ENCODE measurements around the gene GPR61. TPM values are rescaled to one million over a fixed set of nuclear protein-coding genes. Genes with fewer than 3 reads are reported as not detected.

GPR61 gene
- total RNA-seq, 6 experiments from 2014 or later: 0.12 TPM; not detected in 5

DNA sequence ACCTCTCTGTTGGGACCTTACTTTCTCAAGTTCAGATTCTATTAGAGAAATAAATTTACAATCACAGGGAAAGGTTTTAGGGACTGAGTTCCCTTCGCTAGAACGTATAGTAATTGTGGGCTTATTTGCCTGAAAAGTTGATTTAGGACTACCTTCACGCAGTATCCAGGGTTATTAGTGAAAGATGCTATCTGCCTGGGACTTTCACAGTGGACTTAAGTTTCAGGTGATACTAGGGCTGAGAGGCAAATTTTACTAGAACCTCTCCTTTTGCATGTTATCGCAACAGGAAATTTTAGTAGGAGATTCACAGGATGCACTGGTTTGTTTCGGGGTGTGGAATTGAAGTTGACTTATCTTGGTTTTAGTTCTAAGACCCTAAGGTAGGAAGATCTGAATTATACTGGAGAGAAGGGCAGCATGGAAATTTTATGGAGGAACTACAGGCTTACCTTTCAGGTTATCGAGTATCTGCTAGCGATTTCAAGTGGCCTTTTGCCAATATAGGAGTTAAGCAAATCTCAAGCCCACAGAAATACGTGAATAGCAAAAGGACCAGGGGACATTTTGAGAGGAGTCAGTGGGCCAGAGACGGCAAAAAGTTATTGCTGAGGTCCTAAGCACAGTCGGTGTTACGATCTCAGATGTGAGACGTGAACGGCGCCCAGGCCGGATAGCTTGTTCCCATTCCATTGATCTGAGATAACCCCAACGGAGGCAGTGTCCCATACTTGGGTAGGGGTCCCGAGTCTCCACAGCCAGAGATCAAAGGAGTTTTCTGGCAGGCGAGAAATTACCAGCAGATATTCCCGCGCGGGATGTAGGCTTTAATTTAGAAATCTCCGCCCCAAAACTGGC, 8.0 kb downstream of the GPR61 start:
- Mint-ChIP-seq H3K9me3 (no peaks in the 10 kb centered on the region), H3K36me3 (ENCODE audit: low read depth) (no peaks in the 10 kb centered on the region), H3K4me1 (ENCODE audit: low read depth) (peaks cover 39% of the 10 kb centered on the region), H3K27me3 (ENCODE audit: insufficient read depth) (no peaks in the 10 kb centered on the region), H3K4me3 (peak overlapping the region; percentile 96), H3K27ac (peak overlapping the region; percentile 98)
- no peak for DNase-seq
- TF ChIP-seq, protein P1, sequence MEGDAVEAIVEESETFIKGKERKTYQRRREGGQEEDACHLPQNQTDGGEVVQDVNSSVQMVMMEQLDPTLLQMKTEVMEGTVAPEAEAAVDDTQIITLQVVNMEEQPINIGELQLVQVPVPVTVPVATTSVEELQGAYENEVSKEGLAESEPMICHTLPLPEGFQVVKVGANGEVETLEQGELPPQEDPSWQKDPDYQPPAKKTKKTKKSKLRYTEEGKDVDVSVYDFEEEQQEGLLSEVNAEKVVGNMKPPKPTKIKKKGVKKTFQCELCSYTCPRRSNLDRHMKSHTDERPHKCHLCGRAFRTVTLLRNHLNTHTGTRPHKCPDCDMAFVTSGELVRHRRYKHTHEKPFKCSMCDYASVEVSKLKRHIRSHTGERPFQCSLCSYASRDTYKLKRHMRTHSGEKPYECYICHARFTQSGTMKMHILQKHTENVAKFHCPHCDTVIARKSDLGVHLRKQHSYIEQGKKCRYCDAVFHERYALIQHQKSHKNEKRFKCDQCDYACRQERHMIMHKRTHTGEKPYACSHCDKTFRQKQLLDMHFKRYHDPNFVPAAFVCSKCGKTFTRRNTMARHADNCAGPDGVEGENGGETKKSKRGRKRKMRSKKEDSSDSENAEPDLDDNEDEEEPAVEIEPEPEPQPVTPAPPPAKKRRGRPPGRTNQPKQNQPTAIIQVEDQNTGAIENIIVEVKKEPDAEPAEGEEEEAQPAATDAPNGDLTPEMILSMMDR (IDR thresholded peaks at IDR 0.05): no peak

DNA sequence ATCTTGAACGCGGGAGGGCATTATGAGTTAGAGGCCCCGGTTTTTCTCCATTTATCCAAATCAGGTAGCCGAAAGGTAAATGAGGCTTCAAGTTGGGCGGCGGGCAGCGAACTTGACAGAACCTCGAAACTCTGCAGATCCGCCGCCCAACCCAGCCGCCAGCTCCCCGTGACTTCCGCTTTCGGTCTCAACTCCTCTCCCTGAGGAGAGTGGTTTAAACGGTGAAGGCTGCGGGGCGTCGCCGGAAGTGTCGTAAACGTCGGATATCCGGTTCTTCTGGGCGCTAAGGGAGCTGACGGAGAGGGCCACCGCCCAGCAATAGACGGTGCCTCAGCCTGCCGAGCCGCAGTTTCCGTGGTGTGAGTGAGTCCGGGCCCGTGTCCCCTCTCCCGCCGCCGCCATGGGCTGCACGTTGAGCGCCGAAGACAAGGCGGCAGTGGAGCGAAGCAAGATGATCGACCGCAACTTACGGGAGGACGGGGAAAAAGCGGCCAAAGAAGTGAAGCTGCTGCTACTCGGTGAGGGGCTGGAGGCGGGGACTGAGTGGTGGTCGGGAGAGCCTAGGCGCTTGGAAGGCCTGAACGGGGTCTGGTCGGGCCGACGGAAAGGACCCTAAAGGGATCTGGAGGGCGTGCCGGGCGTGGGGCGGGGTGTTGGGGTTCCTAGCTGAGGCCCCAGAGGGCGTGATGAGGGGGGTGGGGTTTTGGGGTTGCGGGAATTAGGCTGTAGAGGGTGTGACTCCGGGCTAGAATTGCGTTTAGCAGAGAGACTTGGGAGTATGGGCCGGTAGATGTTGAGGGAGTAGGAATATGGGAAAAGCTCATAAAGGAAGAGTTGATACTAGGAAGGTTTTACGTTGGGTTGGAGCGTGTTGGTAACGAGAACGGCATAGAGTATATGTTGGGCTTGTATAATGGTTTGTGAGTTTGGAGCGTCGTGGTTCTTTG, 8.9 kb downstream of the GPR61 start, which contains the start of gene GNAI3:
Gene GNAI3, plus strand, starts transcription at position 295 of the 947 bp plus-strand sequence. Its CDS starts 106 bp downstream, at position 401.
- Mint-ChIP-seq H3K9me3 (no peaks in the 10 kb centered on the region), H3K4me1 (ENCODE audit: low read depth) (peaks cover 43% of the 10 kb centered on the region), H3K27ac (peak within 1 kb of the TSS; percentile 98), H3K27me3 (ENCODE audit: insufficient read depth) (no peaks in the 10 kb centered on the region), H3K4me3 (peak within 1 kb of the TSS; percentile 96), H3K36me3 (ENCODE audit: low read depth) (no peaks in the 10 kb centered on the region)
- TF ChIP-seq, protein P1 (IDR thresholded peaks at IDR 0.05): no peak; the same call in 1 of the 2 replicates
- peak; percentile 93 for DNase-seq

DNA sequence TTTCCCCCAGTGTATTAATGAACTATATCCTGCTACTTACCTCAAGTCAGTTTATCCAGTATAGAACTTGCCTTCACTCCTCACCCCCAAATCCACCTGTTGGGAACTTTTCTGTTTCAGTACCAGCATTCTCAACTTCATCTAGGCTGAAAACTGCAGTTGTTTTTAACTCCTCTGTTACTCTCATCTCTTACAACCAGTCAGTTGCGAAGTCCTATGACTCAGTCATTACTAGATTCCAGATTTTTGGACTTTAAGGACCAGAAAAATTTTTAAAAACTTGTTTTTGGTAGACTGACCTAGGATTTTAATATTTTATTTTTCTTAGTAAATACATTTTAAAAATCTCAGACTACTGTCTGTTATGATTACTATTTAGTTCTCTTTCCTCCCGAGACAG, 16.9 kb downstream of the GPR61 start:
- Mint-ChIP-seq H3K27me3 (ENCODE audit: insufficient read depth) (no peaks in the 10 kb centered on the region), H3K4me1 (ENCODE audit: low read depth) (peaks cover 70% of the 10 kb centered on the region), H3K36me3 (ENCODE audit: low read depth) (peaks cover 13% of the 10 kb centered on the region; the same call in 1 of the 2 replicates), H3K27ac (peak overlapping the region; percentile 51), H3K4me3 (no peak overlapping the region; the same call in 1 of the 2 replicates), H3K9me3 (no peaks in the 10 kb centered on the region)
- TF ChIP-seq, protein P1 (IDR thresholded peaks at IDR 0.05): no peak
- no peak for DNase-seq

DNA sequence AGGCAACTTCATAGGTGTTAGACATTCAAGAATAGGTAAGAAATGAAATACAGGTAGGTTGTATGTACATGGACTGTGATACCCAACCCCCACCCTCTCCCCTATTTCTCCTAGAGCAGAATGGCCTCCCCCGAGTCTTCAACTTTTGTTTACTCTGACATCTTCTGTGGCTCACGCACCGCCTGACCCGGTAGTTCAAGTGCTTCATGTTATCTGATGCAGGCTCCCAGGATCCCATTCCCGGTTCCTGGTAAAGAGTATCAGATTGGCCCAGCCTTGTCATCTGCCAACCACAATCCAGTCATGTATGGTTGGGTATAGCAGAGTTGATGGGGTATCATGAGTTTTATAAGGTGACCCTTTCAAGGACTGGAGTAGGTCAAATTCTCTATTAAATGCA, 17.8 kb downstream of the GPR61 start:
- H3K4me3 Mint-ChIP-seq: no peak overlapping the region
- no peaks in the 10 kb centered on the region for H3K27me3 Mint-ChIP-seq (ENCODE audit: insufficient read depth)
- peaks cover 13% of the 10 kb centered on the region; the same call in 1 of the 2 replicates for H3K36me3 Mint-ChIP-seq (ENCODE audit: low read depth)
- no peaks in the 10 kb centered on the region for H3K9me3 Mint-ChIP-seq
- peaks cover 77% of the 10 kb centered on the region for H3K4me1 Mint-ChIP-seq (ENCODE audit: low read depth)
- no peak for DNase-seq
- TF ChIP-seq, protein P1 (IDR thresholded peaks at IDR 0.05): no peak
- no peak overlapping the region for H3K27ac Mint-ChIP-seq

DNA sequence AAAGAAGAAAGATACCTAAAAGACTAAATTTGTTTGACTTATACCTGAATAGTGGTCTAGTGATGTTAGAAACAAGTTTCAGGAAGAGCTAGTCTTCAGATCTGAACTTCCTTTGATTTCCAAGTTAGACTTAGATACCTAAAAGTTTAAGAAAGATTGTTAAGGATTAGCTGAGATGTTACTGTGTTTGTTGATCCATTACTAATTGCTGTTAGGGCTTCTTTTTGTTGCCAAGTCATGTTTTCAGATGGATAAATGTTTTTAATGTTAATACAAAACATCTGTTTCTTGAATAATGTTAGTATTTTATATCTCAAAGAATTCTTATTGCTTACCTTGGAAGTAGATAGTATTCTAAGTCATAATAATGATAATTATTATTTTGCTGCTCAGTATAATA, 20.3 kb downstream of the GPR61 start:
- Mint-ChIP-seq H3K27ac (peak overlapping the region; percentile 77), H3K27me3 (ENCODE audit: insufficient read depth) (no peaks in the 10 kb centered on the region), H3K36me3 (ENCODE audit: low read depth) (peaks cover 4% of the 10 kb centered on the region; the same call in 1 of the 2 replicates), H3K4me1 (ENCODE audit: low read depth) (peaks cover 82% of the 10 kb centered on the region), H3K4me3 (no peak overlapping the region), H3K9me3 (no peaks in the 10 kb centered on the region)
- peak; percentile 27 for DNase-seq
- TF ChIP-seq, protein P1 (IDR thresholded peaks at IDR 0.05): no peak
